NCI-H2107 treated with DMSO at 0.1 percent for 48 hours (cell line): Measurements from ENCODE around the gene XXYLT1.

ENCODE experiments used
- DNase-seq: peaks from one replicate; lab custom pipeline; 2025; ENCODE audit not compliant: unreplicated experiment; lab: John Stamatoyannopoulos, UW

The XXYLT1 gene

GRCh38 chr3:195081242-195081963 lies 189.6 kb downstream of the XXYLT1 start:
- DNase-seq: peak; percentile 98

GRCh38 chr3:195080571-195081151 lies 190.3 kb downstream of the XXYLT1 start:
- peak; percentile 98 for DNase-seq

GRCh38 chr3:195080125-195080524 lies 190.8 kb downstream of the XXYLT1 start:
- DNase-seq: peak; percentile 92

GRCh38 chr3:195079636-195080035 lies 191.3 kb downstream of the XXYLT1 start:
- no peak for DNase-seq

GRCh38 chr3:195078891-195079440 lies 192.0 kb downstream of the XXYLT1 start:
- no peak for DNase-seq

- DNase-seq: no peak
These were observed 193.1 kb downstream of the XXYLT1 start for GRCh38 chr3:195077611-195078540.

GRCh38 chr3:195076981-195077610 lies 193.9 kb downstream of the XXYLT1 start:
- no peak for DNase-seq

- DNase-seq: no peak
These were observed 194.8 kb downstream of the XXYLT1 start for GRCh38 chr3:195075941-195076875.

- DNase-seq: no peak
These were observed 195.6 kb downstream of the XXYLT1 start for GRCh38 chr3:195075199-195075940.

- DNase-seq: no peak
These were observed 196.8 kb downstream of the XXYLT1 start for GRCh38 chr3:195073866-195074860.

GRCh38 chr3:195072916-195073564 lies 197.9 kb downstream of the XXYLT1 start:
- no peak for DNase-seq

- no peak for DNase-seq
These were observed 198.8 kb downstream of the XXYLT1 start for GRCh38 chr3:195071916-195072820.

- no peak for DNase-seq
These were observed 199.8 kb downstream of the XXYLT1 start for GRCh38 chr3:195071011-195071728.

- no peak for DNase-seq
These were observed 200.6 kb downstream of the XXYLT1 start for GRCh38 chr3:195070336-195070735.

GRCh38 chr3:195069501-195070251 lies 201.3 kb downstream of the XXYLT1 start:
- no peak for DNase-seq
